Esophagus squamous epithelium (tissue), 5 donors: ENCODE results near the gene MYBPC1. TPM values are rescaled to one million over a fixed set of nuclear protein-coding genes. Genes with fewer than 3 reads are reported as not detected.
"Not testable (repeated sequence)": the region's sequence is repeated elsewhere in the genome, so short reads cannot be mapped to it uniquely, and the experiment has no call there.

ENCODE experiments used
- DNase-seq: peaks from one replicate; lab custom pipeline; 2025; lab: John Stamatoyannopoulos, UW
- H3K27ac ChIP-seq, 4 donors: fragments of 200-600 bp; sonication (generic); one replicate each; pipeline ENCODE4 v1.5.1; 2016 to 2019; ENCODE audit warnings: mild to moderate bottlenecking in 1 of 4
- H3K27me3 ChIP-seq, 4 donors: fragments of 200-600 bp; sonication (generic); 1 replicate in 3 of 4; 2 replicates in 1 of 4; pipeline versions ENCODE4 v1.5.1 to v1.6.0; 2017 to 2021; ENCODE audit warnings: antibody characterized with exemption in 1 of 4
- H3K36me3 ChIP-seq, 3 donors: fragments of 200-600 bp; sonication (generic); one replicate each; pipeline ENCODE4 v1.5.1; 2016 to 2019
- H3K4me1 ChIP-seq, 3 donors: fragments of 200-600 bp; sonication (generic); one replicate each; pipeline ENCODE4 v1.5.1; 2017 to 2019
- H3K4me3 ChIP-seq, 4 donors: fragments of 200-600 bp; sonication (generic); 1 replicate in 3 of 4; 2 replicates in 1 of 4; pipeline ENCODE4 v1.5.1; 2016 to 2019; ENCODE audit warnings: mild to moderate bottlenecking in 2 of 4, moderate library complexity in 1 of 4
- H3K9me3 ChIP-seq, 3 donors: fragments of 200-600 bp; sonication (generic); one replicate each; pipeline ENCODE4 v1.5.1; 2016 to 2019
- CTCF ChIP-seq, 6 experiments: fragments of 450-650 bp in 4 of 6; fragments of 200-600 bp in 2 of 6; sonication (generic) in 2 of 6; IDR thresholded peaks; one replicate each; pipeline ENCODE4 v1.5.1; 2016 to 2019; ENCODE audit warnings: antibody characterized with exemption in 6 of 6, mild to moderate bottlenecking in 4 of 6, moderate library complexity in 4 of 6
- POLR2A ChIP-seq, 4 donors: fragments of 450-650 bp; IDR thresholded peaks; one replicate each; pipeline ENCODE4 v1.6.1; 2017; ENCODE audit warnings: antibody characterized with exemption in 4 of 4, mild to moderate bottlenecking in 4 of 4, moderate library complexity in 3 of 4
- WGBS, 2 donors: methylation state at CpG; one replicate each; pipeline ENCODE4 v1.1.5; 2018; 5-methylcytosine and 5-hydroxymethylcytosine counted together
- intact Hi-C: fragments of 100-400 bp; cut with DNase I; formaldehyde crosslinking; loops from one replicate; pipeline ENCODE4 v1.15.0; 2022
- total RNA-seq, 4 donors: library from RNA; depleted of rRNA; stranded (reverse); fragments of >200 nt; gene quantifications; one replicate each; pipeline ENCODE4 v1.1.0, GENCODE V29; 2016
- donor health status: DM: yes; HTN: yes; CAD: no.

The MYBPC1 gene
- total RNA-seq, 4 donors from 2014 or later = not detected

DNA sequence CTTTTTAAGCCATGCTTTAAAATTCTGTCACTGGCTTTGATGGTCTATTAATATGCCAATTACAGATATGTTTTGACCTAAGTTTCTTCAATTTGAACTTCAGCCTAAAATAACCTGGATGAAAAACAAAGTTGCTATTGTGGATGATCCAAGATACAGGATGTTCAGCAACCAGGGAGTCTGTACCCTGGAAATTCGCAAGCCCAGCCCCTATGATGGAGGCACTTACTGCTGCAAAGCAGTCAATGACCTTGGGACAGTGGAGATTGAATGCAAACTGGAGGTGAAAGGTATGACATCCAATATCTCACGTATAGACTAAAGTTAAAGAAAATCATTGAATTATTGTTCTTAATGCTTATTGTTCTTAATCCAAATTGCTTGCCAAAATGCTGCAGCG lies 85.5 kb downstream of the MYBPC1 start:
- 70 to 78% methylated on average over 3 of the region's 3 CpGs for WGBS, 2 donors
- no peak for TF ChIP-seq CTCF (IDR thresholded peaks at IDR 0.05)
- TF ChIP-seq POLR2A (IDR thresholded peaks at IDR 0.05) = no peak
- intact Hi-C loops = no loop called here
- no peaks in the 10 kb centered on the region for H3K27me3 ChIP-seq
- no peak for DNase-seq
- H3K9me3 ChIP-seq = no peaks in the 10 kb centered on the region
- H3K4me1 ChIP-seq = no peaks in the 10 kb centered on the region
- no peak overlapping the region for H3K27ac ChIP-seq
- H3K36me3 ChIP-seq = no peaks in the 10 kb centered on the region
- H3K4me3 ChIP-seq = no peak overlapping the region

DNA sequence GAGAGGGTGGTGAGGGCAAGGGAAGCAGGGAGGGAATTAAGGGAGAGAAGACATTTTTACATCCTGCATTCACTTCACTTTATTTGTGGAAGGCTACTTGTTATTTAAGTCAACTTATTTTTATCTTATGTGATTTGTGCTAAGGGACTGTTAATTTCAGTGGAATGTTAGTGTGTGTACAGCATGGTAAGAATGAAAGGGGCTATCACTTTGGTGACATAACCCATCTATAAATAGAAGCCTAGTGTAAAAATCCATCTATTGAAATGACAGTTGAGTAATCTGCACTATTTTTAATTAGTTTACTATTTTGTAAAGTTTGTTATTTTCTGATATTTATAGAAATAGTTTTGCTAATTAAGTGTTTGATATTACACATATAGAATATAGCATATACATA lies 85.9 kb downstream of the MYBPC1 start:
- Histone ChIP-seq H3K4me3 (no peak overlapping the region), H3K4me1 (no peaks in the 10 kb centered on the region), H3K9me3 (no peaks in the 10 kb centered on the region), H3K36me3 (no peaks in the 10 kb centered on the region), H3K27me3 (no peaks in the 10 kb centered on the region), H3K27ac (no peak overlapping the region)
- DNase-seq = no peak
- intact Hi-C loops = no loop called here
- TF ChIP-seq POLR2A (IDR thresholded peaks at IDR 0.05) = no peak
- no peak for TF ChIP-seq CTCF (IDR thresholded peaks at IDR 0.05)

- WGBS, 2 donors = 52 to 53% methylated on average over 4 to 6 of the region's 6 CpGs
- H3K9me3 ChIP-seq, DNase-seq: not testable (repeated sequence)
Measured at GRCh38 chr12:101681627-101682026, 86.9 kb downstream of the MYBPC1 start.

GRCh38 chr12:101685092-101685491 lies 90.3 kb downstream of the MYBPC1 start:
- WGBS, 2 donors = 38 to 64% methylated on average over 1 of the region's 1 CpG
- intact Hi-C loops = no loop called here
- Histone ChIP-seq H3K27ac (no peak overlapping the region), H3K36me3 (no peaks in the 10 kb centered on the region), H3K4me1 (no peaks in the 10 kb centered on the region), H3K27me3 (no peaks in the 10 kb centered on the region), H3K4me3 (no peak overlapping the region), H3K9me3 (no peaks in the 10 kb centered on the region)
- no peak for DNase-seq
- TF ChIP-seq CTCF (IDR thresholded peaks at IDR 0.05) (no peak), POLR2A (IDR thresholded peaks at IDR 0.05) (no peak)

More at GRCh38 chr12:101681627-101682026, 86.9 kb downstream of the MYBPC1 start:
- H3K4me1 ChIP-seq, H3K36me3 ChIP-seq, H3K27me3 ChIP-seq, H3K27ac ChIP-seq, intact Hi-C loops, H3K4me3 ChIP-seq: not testable (repeated sequence)

DNA sequence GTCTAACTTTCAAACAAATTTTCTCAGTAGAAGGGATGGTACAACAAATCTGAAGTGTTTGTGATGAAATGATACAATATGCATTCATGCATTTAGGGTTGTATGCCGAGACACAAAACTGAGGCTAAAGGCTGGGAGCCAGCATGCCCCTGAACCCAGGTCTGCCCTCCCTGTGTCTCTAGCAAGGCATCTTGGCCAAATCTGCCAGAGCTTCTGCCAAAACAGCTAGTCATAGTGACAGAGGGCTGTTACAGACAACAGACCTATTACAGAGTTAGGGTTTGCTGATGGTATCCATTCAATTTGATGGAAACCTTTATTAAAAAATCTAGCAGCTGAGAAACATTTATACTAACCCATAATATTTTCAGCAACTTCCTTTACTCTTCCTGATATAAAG lies 91.4 kb downstream of the MYBPC1 start:
- DNase-seq = no peak
- WGBS, 2 donors = 64 to 78% methylated on average over 1 of the region's 1 CpG
- Histone ChIP-seq H3K9me3 (no peaks in the 10 kb centered on the region), H3K4me1 (no peaks in the 10 kb centered on the region), H3K4me3 (no peak overlapping the region), H3K36me3 (no peaks in the 10 kb centered on the region), H3K27ac (no peak overlapping the region), H3K27me3 (no peaks in the 10 kb centered on the region)
- intact Hi-C loops = no loop called here
- no peak for TF ChIP-seq POLR2A (IDR thresholded peaks at IDR 0.05)
- TF ChIP-seq CTCF (IDR thresholded peaks at IDR 0.05) = no peak

- Histone ChIP-seq H3K27ac (no peak overlapping the region), H3K4me3 (no peak overlapping the region), H3K4me1 (peaks cover 0 to 4% (median 0%) of the 10 kb centered on the region in 3 donors), H3K9me3 (no peaks in the 10 kb centered on the region), H3K36me3 (no peaks in the 10 kb centered on the region), H3K27me3 (no peaks in the 10 kb centered on the region)
- TF ChIP-seq CTCF (IDR thresholded peaks at IDR 0.05) (no peak), POLR2A (IDR thresholded peaks at IDR 0.05) (no peak)
- 43 to 64% methylated on average over 3 of the region's 3 CpGs for WGBS, 2 donors
- no peak for DNase-seq
- intact Hi-C loops = no loop called here
Measured at GRCh38 chr12:101690544-101691098, 95.8 kb downstream of the MYBPC1 start.
